BJ (cell line): Measurements from ENCODE around the gene TTC9. TPM values are rescaled to one million over a fixed set of nuclear protein-coding genes. Genes with fewer than 3 reads are reported as not detected.

ENCODE experiments used
- CTCF ChIA-PET: fragments of 350-600 bp; formaldehyde crosslinking; extraction: SDS; loops from one replicate; lab custom pipeline; 2021; ENCODE audit warnings: antibody characterized with exemption, inconsistent platforms; lab: Yijun Ruan, JAX
- POLR2A ChIA-PET: fragments of 300-600 bp; sonication (Branson Sonifier 250); formaldehyde crosslinking; extraction: SDS; loops from one replicate; lab custom pipeline; 2021; ENCODE audit warnings: antibody characterized with exemption; lab: Charles Lee
- DNase-seq: peaks from one replicate; pipeline ENCODE4 v3.0.0-alpha.2; 2011; ENCODE audit warnings: low read depth
- H3K27me3 ChIP-seq: 2 replicates; pipeline ENCODE4 v1.6.0; 2011; ENCODE audit warnings: low read length; ENCODE audit not compliant: control insufficient read depth, insufficient read depth
- H3K36me3 ChIP-seq: 2 replicates; pipeline ENCODE4 v1.5.1; 2011; ENCODE audit warnings: low read length; ENCODE audit not compliant: control insufficient read depth, insufficient read depth
- H3K4me3 ChIP-seq: 2 replicates; pipeline ENCODE4 v1.5.1; 2011; ENCODE audit warnings: low read depth, mild to moderate bottlenecking, control low read depth, low read length
- polyA plus RNA-seq: library from polyadenylated mRNA; depleted of rRNA; stranded (reverse); fragments of >200 nt; gene quantifications from 2 replicates; pipeline ENCODE4 v1.2.3, GENCODE V29; 2011
- TF ChIP-seq, protein P1 (sequence below): IDR thresholded peaks from 2 replicates; pipeline ENCODE4 v1.5.1; 2011; ENCODE audit warnings: low read depth, mild to moderate bottlenecking, control low read depth, inconsistent platforms, low read length, moderate library complexity; ENCODE audit not compliant: insufficient read depth

Gene TTC9
- polyA plus RNA-seq, 1 experiment: 0.32 TPM

DNA sequence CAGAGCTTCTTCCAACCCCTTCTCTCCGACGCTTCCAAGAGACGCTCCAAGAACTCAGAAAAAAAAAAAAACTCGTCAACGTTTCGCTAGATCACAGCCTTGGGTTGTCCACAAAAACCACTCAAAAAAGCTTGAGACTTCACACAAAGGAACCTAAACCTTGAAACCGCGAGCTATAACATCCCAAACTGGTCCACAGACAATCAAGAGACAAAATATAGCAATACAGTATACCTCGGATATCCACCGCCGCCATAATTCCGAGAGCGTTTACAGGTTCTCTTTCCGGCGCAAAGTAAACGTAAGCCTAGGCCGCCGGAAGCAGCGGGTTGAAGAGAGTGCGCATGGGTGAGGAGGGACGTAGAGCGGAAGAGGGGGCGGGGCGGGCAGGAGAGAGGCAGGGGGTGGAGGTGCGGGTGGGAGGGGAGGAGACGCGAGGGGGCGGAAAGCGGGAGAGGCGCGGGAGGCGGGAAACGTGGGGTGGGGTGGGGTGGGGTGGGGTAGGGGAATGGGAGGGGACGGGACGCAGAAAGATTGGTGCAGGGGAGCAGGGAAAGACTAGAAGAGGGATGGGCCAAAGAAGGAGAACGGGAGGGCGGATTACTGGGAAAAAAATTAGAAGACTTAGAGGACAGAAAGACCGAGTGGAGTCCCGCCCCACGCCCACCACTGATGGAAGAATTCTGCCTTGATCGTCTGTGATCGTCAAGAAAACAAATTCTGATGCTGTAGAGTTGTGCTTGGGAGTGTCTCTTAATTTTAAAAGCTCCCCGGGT is 41.1 kb upstream of the TTC9 start, which contains the start of gene MED6:
TSS of gene MED6 (minus strand) at position 274 of the 776 bp plus-strand sequence. CDS start at position 256, 18 bp downstream.
- ChIA-PET CTCF (interaction anchor here (1.5 kb wide), 1 partner anchor 113 kb away, joined by 4 read pairs; no protein-coding TSS in a partner anchor), POLR2A (no interaction called here)
- Histone ChIP-seq H3K36me3 (peaks cover 3% of the 10 kb centered on the region; the same call in 1 of the 2 replicates), H3K27me3 (no peaks in the 10 kb centered on the region), H3K4me3 (peak within 1 kb of the TSS; percentile 61)
- TF ChIP-seq, protein P1, sequence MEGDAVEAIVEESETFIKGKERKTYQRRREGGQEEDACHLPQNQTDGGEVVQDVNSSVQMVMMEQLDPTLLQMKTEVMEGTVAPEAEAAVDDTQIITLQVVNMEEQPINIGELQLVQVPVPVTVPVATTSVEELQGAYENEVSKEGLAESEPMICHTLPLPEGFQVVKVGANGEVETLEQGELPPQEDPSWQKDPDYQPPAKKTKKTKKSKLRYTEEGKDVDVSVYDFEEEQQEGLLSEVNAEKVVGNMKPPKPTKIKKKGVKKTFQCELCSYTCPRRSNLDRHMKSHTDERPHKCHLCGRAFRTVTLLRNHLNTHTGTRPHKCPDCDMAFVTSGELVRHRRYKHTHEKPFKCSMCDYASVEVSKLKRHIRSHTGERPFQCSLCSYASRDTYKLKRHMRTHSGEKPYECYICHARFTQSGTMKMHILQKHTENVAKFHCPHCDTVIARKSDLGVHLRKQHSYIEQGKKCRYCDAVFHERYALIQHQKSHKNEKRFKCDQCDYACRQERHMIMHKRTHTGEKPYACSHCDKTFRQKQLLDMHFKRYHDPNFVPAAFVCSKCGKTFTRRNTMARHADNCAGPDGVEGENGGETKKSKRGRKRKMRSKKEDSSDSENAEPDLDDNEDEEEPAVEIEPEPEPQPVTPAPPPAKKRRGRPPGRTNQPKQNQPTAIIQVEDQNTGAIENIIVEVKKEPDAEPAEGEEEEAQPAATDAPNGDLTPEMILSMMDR: no peak
- DNase-seq: peak; percentile 44

DNA sequence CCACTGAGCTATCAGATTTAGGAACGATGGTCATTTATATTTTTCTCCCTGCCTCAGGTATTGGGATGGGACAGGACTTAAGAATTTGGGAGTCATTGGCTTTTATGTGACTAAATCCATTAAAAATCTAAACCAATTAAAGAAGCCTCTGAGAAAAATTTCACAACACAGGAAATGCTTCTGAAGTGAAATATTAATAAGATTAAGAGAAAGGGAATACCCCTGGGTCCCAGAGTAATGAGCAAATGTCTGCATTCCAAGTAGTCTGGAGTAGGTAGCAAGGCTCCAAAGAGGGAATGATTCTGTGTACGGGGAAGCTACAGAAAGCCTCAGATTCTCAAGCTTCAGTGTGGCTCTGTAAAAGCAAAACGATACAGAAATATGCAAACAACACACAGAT is 40.6 kb upstream of the TTC9 start:
- H3K27me3 ChIP-seq: no peaks in the 10 kb centered on the region
- TF ChIP-seq, protein P1: no peak

GRCh38 chr14:70602254-70602653 is 39.5 kb upstream of the TTC9 start:
- CTCF ChIA-PET: interaction anchor here (1.5 to 1.6 kb wide), 2 partner anchors 18 to 111 kb away, joined by 3 to 4 read pairs; no protein-coding TSS in a partner anchor
- Histone ChIP-seq H3K36me3 (no peaks in the 10 kb centered on the region), H3K27me3 (no peaks in the 10 kb centered on the region), H3K4me3 (no peak overlapping the region)
- POLR2A ChIA-PET: no interaction called here
- TF ChIP-seq, protein P1: no peak
- DNase-seq: no peak

More for the DNA sequence above, 40.6 kb upstream of the TTC9 start:
- Histone ChIP-seq H3K4me3 (peak overlapping the region; percentile 61), H3K36me3 (peaks cover 1% of the 10 kb centered on the region; the same call in 1 of the 2 replicates)
- ChIA-PET CTCF (interaction anchor here (1.5 to 1.6 kb wide), 2 partner anchors 19 to 112 kb away, joined by 3 to 4 read pairs; no protein-coding TSS in a partner anchor), POLR2A (no interaction called here)
- no peak for DNase-seq

GRCh38 chr14:70611216-70611615 is 30.5 kb upstream of the TTC9 start:
- ChIA-PET CTCF (no interaction called here), POLR2A (no interaction called here)
- TF ChIP-seq, protein P1: no peak
- DNase-seq: no peak
- Histone ChIP-seq H3K27me3 (no peaks in the 10 kb centered on the region), H3K36me3 (no peaks in the 10 kb centered on the region), H3K4me3 (no peak overlapping the region)

DNA sequence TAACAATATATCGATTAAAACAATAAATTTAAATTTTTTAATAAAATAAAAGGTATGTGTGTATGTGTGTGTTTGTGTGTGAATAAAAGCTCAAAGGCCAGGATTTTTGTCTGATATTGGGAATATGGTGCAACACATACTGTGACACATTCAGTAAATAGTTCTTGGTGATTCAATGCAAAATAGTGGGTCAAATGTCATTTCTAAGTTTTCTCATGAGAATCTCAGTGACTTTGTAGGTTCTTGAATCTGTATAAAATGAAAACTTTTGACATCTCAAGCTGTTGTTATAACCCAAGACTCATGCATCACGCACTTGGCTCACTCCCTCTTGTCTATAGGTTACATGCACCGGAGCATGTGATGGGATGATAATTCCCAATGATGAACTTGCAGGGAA is 25.1 kb upstream of the TTC9 start:
- no peak for DNase-seq
- TF ChIP-seq, protein P1: no peak
- CTCF ChIA-PET: interaction anchor here (0.5 to 1.0 kb wide), 3 partner anchors 98 to 201 kb away, joined by 3 read pairs; no protein-coding TSS in a partner anchor
- Histone ChIP-seq H3K4me3 (no peak overlapping the region), H3K36me3 (no peaks in the 10 kb centered on the region), H3K27me3 (no peaks in the 10 kb centered on the region)
- POLR2A ChIA-PET: no interaction called here
